ENCODE measurements around the gene ZNF654.
"Not testable (repeated sequence)": the region's sequence is repeated elsewhere in the genome, so short reads cannot be mapped to it uniquely, and the experiment has no call there.

The ZNF654 gene

GRCh38 chr3:88075072-88075471 lies 16.0 kb downstream of the ZNF654 start:
- DNase-seq = no peak

GRCh38 chr3:88075497-88075896 lies 16.4 kb downstream of the ZNF654 start:
- DNase-seq = no peak

- DNase-seq = no peak
These were observed 17.7 kb downstream of the ZNF654 start for GRCh38 chr3:88076712-88077111.

DNA sequence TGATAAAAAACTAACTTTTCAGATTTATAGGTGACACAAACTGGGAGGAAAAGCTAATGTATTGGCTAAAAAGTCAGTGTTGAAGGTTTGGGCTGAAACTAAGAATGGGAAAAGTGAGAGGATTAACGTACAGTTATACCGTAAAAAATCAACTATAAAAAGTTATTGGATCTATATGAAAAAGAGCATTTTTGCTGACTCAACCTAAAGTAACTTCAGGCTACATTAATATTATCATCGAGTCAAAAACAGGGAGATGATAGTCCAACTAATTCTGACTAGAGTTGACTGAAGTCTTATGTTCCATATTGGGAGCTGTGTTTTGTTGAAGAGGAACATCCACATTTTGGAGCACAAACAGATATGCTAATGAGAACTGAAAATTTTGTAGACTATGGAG lies 19.9 kb downstream of the ZNF654 start:
- DNase-seq = no peak

GRCh38 chr3:88082854-88083253 lies 23.8 kb downstream of the ZNF654 start:
- DNase-seq = no peak

- DNase-seq = no peak
These were observed 25.0 kb downstream of the ZNF654 start for GRCh38 chr3:88084097-88084501.

GRCh38 chr3:88090681-88091080 lies 31.6 kb downstream of the ZNF654 start:
- DNase-seq = no peak

- DNase-seq = no peak
These were observed 33.2 kb downstream of the ZNF654 start for GRCh38 chr3:88092270-88092669.

DNA sequence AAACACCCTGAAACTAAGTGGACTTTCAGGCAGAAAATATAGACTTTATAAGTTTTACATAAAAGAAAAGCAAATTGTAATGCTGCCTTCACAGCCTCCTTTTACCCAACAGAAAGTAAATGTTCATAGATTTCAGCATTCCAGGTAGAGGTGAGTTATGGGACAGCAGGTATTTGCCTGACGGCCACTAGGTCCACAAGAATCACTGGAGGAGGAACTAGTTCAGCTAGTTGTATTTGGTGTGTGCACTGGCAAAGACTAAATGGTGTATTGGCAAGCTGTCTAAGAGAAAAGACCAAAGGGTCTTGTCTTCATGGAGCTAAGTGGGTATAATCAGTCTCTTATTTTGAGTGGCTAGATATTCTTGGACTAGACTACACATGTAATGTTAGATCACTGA lies 34.2 kb downstream of the ZNF654 start:
- DNase-seq = no peak

GRCh38 chr3:88101142-88101541 lies 42.1 kb downstream of the ZNF654 start:
- DNase-seq = no peak

GRCh38 chr3:88105325-88105724 lies 46.3 kb downstream of the ZNF654 start:
- no peak for DNase-seq

GRCh38 chr3:88112289-88112688 lies 53.2 kb downstream of the ZNF654 start:
- DNase-seq = no peak

- peak; percentile 77 for DNase-seq
These were observed 54.5 kb downstream of the ZNF654 start for GRCh38 chr3:88113311-88114162.

- no peak for DNase-seq
These were observed 56.0 kb downstream of the ZNF654 start for GRCh38 chr3:88114878-88115549.

DNA sequence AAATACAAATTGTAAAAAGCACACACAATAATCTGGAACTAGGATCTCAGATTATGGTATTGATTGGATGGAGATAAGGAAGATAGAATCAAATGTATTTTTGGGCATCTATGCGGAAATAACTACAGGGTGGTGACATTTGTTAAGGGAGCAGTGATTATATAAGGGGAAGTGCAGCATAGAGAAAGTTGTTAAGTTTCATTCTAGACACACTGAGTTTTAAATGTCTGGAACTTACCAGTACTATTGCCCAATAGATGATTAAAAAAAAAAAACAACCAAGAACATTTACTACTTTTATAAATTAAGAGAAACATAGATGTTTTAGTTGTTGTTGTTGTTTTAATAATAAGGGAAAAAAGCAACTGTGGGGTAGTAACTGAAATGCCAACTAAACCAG lies 58.6 kb downstream of the ZNF654 start:
- DNase-seq = no peak

DNA sequence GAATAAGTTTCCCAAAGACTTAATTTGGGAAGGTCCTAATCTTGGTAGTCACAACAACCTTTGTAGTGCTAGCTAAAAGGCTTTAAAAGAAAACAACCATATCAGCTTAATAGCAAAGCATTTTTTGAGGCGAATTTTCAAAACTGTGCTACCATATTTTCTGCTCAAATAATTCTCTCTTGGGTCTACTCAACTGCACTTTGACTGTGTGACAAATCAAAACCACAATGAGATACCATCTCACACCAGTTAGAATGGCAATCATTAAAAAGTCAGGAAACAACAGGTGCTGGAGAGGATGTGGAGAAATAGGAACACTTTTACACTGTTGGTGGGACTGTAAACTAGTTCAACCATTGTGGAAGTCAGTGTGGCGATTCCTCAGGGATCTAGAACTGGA lies 59.5 kb downstream of the ZNF654 start:
- DNase-seq = not testable (repeated sequence)

DNA sequence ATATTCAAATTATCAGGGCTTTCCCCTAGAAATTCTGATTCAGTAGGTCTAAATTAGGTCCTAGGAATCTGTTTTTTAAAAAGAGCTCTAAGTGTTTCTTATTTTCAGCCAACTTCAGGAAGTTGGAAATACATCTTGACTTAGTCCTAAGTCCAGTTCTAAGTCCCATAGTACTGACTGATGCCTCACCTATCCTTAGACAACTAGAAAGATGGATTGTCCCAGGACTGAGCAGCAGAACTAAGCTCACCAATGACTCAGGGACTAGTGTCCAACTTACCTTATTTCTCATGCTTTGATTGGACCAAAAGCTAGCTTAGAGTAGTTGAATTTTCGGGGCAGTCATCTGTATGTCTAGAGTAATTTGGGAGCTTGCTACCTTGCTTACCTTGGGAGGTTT lies 64.5 kb downstream of the ZNF654 start:
- DNase-seq = no peak

- no peak for DNase-seq
These were observed 72.6 kb downstream of the ZNF654 start for GRCh38 chr3:88131695-88132094.

GRCh38 chr3:88132894-88133293 lies 73.8 kb downstream of the ZNF654 start:
- no peak for DNase-seq

DNA sequence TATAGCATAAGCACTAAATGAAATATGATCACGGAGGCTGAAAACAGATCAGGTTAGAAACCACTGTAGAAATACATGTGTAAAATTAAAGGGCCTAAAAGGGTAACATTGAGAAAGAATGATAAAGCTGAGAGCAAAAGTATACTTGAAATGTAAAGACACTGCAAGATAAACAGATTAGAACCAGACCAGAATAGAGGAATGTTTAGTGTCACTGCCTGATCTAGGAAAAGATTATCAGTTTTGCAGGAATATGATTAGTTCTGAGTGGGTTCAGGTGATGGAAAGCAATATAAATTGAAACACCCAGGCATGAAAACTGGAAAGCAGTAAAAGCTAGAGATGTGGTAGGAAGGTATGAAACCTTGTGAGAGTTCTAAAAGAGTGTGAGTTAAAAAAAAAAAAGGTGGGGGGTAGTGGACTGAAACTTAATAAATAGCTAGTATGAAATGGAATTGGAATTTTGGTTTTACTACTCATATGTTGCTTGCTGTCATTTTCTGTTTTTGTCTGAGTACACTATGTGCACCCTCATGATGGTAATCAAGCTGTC lies 74.7 kb downstream of the ZNF654 start:
- DNase-seq = no peak

GRCh38 chr3:88137836-88138235 lies 78.8 kb downstream of the ZNF654 start:
- no peak for DNase-seq

DNA sequence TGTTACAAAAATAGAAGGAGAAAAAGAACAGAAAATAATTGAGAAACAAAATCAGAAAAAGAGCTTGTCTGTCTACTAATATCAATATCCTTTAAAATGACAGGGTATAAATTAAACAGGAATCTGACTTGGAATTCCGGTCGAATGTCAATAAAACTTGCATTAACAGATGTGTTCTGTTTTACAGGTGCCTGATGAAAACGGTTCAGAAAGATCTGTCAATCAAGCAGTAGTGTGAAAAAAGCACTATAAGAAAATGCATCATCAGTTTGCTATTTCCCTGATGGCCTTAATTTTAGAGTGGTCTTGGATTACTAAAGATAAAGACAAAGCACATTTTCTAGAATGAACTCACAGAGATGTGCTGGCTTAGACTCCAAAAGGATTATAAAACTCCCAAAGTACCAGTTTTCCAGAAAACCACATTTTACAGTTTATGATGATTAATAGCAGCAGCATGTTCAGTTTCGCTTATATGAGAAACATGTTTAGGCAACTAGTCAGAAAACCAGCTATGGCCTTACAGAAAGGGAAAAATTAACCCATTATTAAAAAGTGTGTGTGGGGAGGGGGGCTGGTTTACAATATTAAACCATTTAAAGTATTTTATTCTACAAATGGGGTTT lies 82.5 kb downstream of the ZNF654 start:
- DNase-seq = no peak

DNA sequence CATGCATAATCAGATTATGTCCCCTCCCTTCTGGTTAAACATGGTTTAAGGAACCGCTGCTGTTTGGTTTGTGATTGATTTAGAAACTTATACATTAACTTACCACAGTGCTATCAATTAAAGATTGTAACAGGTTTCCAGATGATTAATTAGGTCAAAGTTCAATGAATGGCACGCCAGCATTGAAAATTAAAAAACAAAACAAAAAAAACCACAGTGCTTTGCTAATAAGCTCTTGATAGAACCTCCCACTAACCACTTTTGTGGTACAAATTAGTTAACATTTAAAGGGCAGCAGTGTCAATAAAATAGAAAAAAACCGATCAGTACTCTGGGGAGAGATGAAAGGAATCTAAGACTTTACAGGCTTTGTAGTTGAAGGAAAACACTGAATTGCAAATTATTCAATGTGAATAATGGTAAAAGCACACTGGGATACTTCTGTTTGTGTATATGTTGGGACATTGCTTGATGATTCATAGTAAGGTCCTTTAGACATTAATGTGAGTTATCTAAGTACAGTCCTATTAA lies 83.1 kb downstream of the ZNF654 start:
- no peak for DNase-seq
